OCI-LY7 (cell line): Measurements from ENCODE around the gene SLC25A47.

Source experiments
- EZH2phosphoT487 ChIP-seq: fragments of 200-600 bp; sonication (generic); IDR thresholded peaks from 2 replicates; pipeline ENCODE4 v1.6.1; 2018; ENCODE audit warnings: low read depth, borderline replicate concordance, mild to moderate bottlenecking, mixed run types, antibody characterized with exemption, low read length, moderate library complexity, mixed read lengths
- TF ChIP-seq, protein P1 (sequence below): fragments of 200-600 bp; sonication (generic); conservative IDR thresholded peaks from 2 replicates; pipeline ENCODE4 v1.5.1; 2014; ENCODE audit warnings: mild to moderate bottlenecking, antibody characterized with exemption, low read length, moderate library complexity, mixed read lengths

DNA sequence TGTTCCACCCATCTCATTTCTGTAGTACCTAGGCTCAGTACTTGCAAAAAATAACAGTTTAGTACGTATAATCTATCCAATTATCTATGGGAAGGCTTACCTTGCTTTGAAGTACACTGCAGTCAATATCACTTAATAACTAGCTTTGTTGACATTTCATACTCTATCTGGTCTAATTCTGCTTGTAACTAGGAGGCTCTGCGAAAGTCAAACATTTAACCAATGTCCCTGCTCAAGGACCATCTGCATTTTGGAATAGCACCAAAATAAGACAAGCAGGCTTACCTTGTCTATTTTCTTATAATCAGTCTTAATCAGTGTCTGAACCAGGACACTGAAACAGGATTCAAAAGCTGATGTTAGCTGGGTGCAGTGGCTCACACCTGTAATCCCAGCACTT is 39.9 kb downstream of the SLC25A47 start:
- TF ChIP-seq, protein P1, sequence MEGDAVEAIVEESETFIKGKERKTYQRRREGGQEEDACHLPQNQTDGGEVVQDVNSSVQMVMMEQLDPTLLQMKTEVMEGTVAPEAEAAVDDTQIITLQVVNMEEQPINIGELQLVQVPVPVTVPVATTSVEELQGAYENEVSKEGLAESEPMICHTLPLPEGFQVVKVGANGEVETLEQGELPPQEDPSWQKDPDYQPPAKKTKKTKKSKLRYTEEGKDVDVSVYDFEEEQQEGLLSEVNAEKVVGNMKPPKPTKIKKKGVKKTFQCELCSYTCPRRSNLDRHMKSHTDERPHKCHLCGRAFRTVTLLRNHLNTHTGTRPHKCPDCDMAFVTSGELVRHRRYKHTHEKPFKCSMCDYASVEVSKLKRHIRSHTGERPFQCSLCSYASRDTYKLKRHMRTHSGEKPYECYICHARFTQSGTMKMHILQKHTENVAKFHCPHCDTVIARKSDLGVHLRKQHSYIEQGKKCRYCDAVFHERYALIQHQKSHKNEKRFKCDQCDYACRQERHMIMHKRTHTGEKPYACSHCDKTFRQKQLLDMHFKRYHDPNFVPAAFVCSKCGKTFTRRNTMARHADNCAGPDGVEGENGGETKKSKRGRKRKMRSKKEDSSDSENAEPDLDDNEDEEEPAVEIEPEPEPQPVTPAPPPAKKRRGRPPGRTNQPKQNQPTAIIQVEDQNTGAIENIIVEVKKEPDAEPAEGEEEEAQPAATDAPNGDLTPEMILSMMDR = no peak
- TF ChIP-seq EZH2phosphoT487 = no peak
